Measurements from ENCODE around the gene GALP.

GALP gene

DNA sequence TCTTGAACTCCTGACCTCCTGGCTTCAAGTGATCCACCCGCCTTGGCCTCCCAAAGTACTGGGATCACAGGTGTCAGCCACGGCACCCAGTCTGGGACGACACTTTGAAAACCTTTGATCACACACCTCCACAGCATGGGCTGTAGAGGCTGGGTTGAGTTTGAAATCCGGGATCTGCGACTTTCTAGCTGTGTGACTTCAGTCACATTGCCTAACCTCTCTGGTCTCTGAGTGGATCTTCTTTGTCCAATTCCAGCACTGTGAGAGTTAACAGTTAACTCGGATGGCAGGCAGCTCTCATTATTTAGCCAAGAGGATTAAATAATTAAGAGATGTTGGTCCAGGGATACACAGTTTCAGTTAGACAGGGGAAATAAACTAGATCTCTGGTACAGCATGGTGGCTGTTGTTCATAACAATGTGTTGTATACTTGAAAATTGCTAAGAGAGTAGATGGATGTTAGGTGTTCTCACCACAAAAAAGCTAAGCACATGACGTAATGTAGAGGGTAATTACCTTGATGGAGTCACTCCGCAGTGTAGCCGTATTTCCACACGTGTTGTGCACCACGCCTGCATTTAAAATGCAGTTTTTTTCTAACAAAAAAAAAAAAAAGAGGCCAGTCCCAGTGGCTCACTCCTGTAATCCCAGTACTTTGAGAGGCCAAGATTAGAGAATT, 1.9 kb downstream of the GALP start:
- Histone ChIP-seq H3K14ac (ENCODE audit: low read length) (no peak overlapping the region), H3K4me3 (ENCODE audit: low read length in 2 of 2) (no peak overlapping the region), H3K23ac (ENCODE audit: low read depth, low read length, poor library complexity) (no peak overlapping the region), H2BK5ac (ENCODE audit: low read length) (no peak overlapping the region), H3K27ac (replicated peaks; ENCODE audit: low read length) (no peak overlapping the region), H2BK12ac (ENCODE audit: low read length) (no peak overlapping the region), H3K4ac (ENCODE audit: low read length) (no peak overlapping the region), H3K4me2 (ENCODE audit: insufficient read depth, low read length, poor library complexity, severe bottlenecking) (no peak overlapping the region), H3K18ac (ENCODE audit: low read length) (no peak overlapping the region), H2AK5ac (ENCODE audit: low read depth, low read length) (no peak overlapping the region), H3K79me1 (ENCODE audit: low read depth, low read length) (peaks cover 1% of the 10 kb centered on the region), H4K91ac (ENCODE audit: low read depth, low read length, poor library complexity) (no peak overlapping the region), H3K36me3 (replicated peaks in 1 of 2; ENCODE audit: control insufficient read depth in 2 of 2, insufficient read depth in 2 of 2, low read length in 2 of 2) (no peaks in the 10 kb centered on the region), H4K8ac (ENCODE audit: low read depth, low read length) (no peak overlapping the region), H3K4me1 (ENCODE audit: control insufficient read depth in 2 of 2, insufficient read depth in 1 of 2, low read depth in 1 of 2, low read length in 2 of 2) (peaks cover 5 to 20% of the 10 kb centered on the region in 2 donors), H3K9me3 (replicated peaks in 1 of 2; ENCODE audit: control insufficient read depth in 2 of 2, insufficient read depth in 1 of 2, low read depth in 1 of 2, low read length in 2 of 2) (peaks cover 0 to 2% of the 10 kb centered on the region in 2 donors), H3K9ac (ENCODE audit: low read depth, low read length, poor library complexity) (no peak overlapping the region), H2AFZ (ENCODE audit: low read length) (no peak overlapping the region), H2BK120ac (ENCODE audit: low read depth, low read length) (no peak overlapping the region), H3K27me3 (ENCODE audit: control insufficient read depth in 3 of 3, insufficient read depth in 3 of 3, low read depth in 1 of 3, low read length in 3 of 3) (peaks cover 0 to 7% (median 0%) of the 10 kb centered on the region in 3 experiments), H2BK15ac (ENCODE audit: low read length) (no peak overlapping the region)
- WGBS, 2 donors (ENCODE audit: extremely low coverage in 2 of 2, insufficient read length in 2 of 2, insufficient replicate concordance in 1 of 2): no CpG with 5 or more reads among the region's 11 CpGs
- no peak for DNase-seq (ENCODE audit: low spot score)

DNA sequence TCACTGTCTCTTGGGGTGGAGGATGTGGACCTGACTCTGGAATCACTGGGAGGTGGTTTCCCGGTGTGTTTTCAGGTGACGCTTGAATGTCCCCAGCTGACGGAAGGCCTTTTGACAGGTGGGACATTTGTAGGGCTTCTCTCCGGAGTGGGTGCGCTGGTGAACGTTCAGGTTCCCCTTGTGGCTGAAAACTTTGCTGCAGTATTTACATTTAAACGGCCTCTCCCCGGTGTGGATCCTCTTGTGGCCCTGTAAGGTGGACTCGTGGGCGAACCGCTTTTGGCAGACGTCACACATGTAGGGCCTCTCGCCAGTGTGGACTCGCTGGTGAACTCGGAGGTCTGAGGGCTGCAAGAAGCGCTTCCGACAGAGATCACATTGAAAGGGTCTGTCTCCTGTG, 14.0 kb downstream of the GALP start:
- Histone ChIP-seq H3K4ac (ENCODE audit: low read length) (no peak overlapping the region), H3K9me3 (replicated peaks in 1 of 2; ENCODE audit: control insufficient read depth in 2 of 2, insufficient read depth in 1 of 2, low read depth in 1 of 2, low read length in 2 of 2) (no peaks in the 10 kb centered on the region), H3K4me2 (ENCODE audit: insufficient read depth, low read length, poor library complexity, severe bottlenecking) (no peak overlapping the region), H3K36me3 (replicated peaks in 1 of 2; ENCODE audit: control insufficient read depth in 2 of 2, insufficient read depth in 2 of 2, low read length in 2 of 2) (no peaks in the 10 kb centered on the region), H3K18ac (ENCODE audit: low read length) (no peak overlapping the region), H2BK120ac (ENCODE audit: low read depth, low read length) (no peak overlapping the region), H3K27ac (replicated peaks; ENCODE audit: low read length) (no peak overlapping the region), H2AK5ac (ENCODE audit: low read depth, low read length) (no peak overlapping the region), H3K9ac (ENCODE audit: low read depth, low read length, poor library complexity) (no peak overlapping the region), H3K79me1 (ENCODE audit: low read depth, low read length) (no peaks in the 10 kb centered on the region), H2BK12ac (ENCODE audit: low read length) (no peak overlapping the region), H2BK5ac (ENCODE audit: low read length) (no peak overlapping the region), H4K91ac (ENCODE audit: low read depth, low read length, poor library complexity) (no peak overlapping the region), H3K14ac (ENCODE audit: low read length) (no peak overlapping the region), H3K27me3 (ENCODE audit: control insufficient read depth in 3 of 3, insufficient read depth in 3 of 3, low read depth in 1 of 3, low read length in 3 of 3) (peaks cover 0 to 5% (median 0%) of the 10 kb centered on the region in 3 experiments), H3K4me3 (ENCODE audit: low read length in 2 of 2) (no peak overlapping the region), H2BK15ac (ENCODE audit: low read length) (no peak overlapping the region), H3K23ac (ENCODE audit: low read depth, low read length, poor library complexity) (no peak overlapping the region), H3K4me1 (ENCODE audit: control insufficient read depth in 2 of 2, insufficient read depth in 1 of 2, low read depth in 1 of 2, low read length in 2 of 2) (no peaks in the 10 kb centered on the region), H4K8ac (ENCODE audit: low read depth, low read length) (no peak overlapping the region), H2AFZ (ENCODE audit: low read length) (no peak overlapping the region)
- WGBS, 2 donors (ENCODE audit: extremely low coverage in 2 of 2, insufficient read length in 2 of 2, insufficient replicate concordance in 1 of 2): no CpG with 5 or more reads among the region's 17 CpGs
- DNase-seq (ENCODE audit: low spot score): no peak

DNA sequence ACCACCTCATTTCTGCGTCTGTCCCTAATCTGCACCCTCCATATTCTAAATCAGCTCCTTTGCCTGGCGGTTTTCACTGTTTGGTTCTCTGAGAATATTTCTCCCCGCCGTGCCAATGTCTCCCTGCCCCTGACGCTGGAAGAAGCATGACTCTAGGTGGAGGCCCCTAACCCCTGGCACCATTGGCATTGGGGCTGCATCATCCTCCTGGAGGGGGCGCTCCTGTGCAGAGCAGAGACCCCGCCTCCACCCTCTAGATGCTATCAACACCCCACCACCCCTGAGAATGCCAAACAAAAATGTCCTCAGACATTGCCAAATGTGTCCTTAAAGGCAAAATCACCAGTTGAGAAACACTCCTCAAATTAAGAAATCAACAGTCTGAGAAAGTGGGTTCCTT, 15.3 kb downstream of the GALP start:
- Histone ChIP-seq H4K8ac (ENCODE audit: low read depth, low read length) (no peak overlapping the region), H3K18ac (ENCODE audit: low read length) (no peak overlapping the region), H2BK120ac (ENCODE audit: low read depth, low read length) (no peak overlapping the region), H3K4me1 (ENCODE audit: control insufficient read depth in 2 of 2, insufficient read depth in 1 of 2, low read depth in 1 of 2, low read length in 2 of 2) (no peaks in the 10 kb centered on the region), H3K27me3 (ENCODE audit: control insufficient read depth in 3 of 3, insufficient read depth in 3 of 3, low read depth in 1 of 3, low read length in 3 of 3) (peaks cover 0 to 5% (median 0%) of the 10 kb centered on the region in 3 experiments), H3K9me3 (replicated peaks in 1 of 2; ENCODE audit: control insufficient read depth in 2 of 2, insufficient read depth in 1 of 2, low read depth in 1 of 2, low read length in 2 of 2) (no peaks in the 10 kb centered on the region), H3K9ac (ENCODE audit: low read depth, low read length, poor library complexity) (no peak overlapping the region), H3K4ac (ENCODE audit: low read length) (no peak overlapping the region), H3K4me2 (ENCODE audit: insufficient read depth, low read length, poor library complexity, severe bottlenecking) (no peak overlapping the region), H2BK5ac (ENCODE audit: low read length) (no peak overlapping the region), H3K4me3 (ENCODE audit: low read length in 2 of 2) (no peak overlapping the region), H2BK12ac (ENCODE audit: low read length) (no peak overlapping the region), H3K23ac (ENCODE audit: low read depth, low read length, poor library complexity) (no peak overlapping the region), H3K79me1 (ENCODE audit: low read depth, low read length) (no peaks in the 10 kb centered on the region), H2BK15ac (ENCODE audit: low read length) (no peak overlapping the region), H3K14ac (ENCODE audit: low read length) (no peak overlapping the region), H2AFZ (ENCODE audit: low read length) (no peak overlapping the region), H4K91ac (ENCODE audit: low read depth, low read length, poor library complexity) (no peak overlapping the region), H3K36me3 (replicated peaks in 1 of 2; ENCODE audit: control insufficient read depth in 2 of 2, insufficient read depth in 2 of 2, low read length in 2 of 2) (no peaks in the 10 kb centered on the region), H2AK5ac (ENCODE audit: low read depth, low read length) (no peak overlapping the region), H3K27ac (replicated peaks; ENCODE audit: low read length) (no peak overlapping the region)
- WGBS, 2 donors (ENCODE audit: extremely low coverage in 2 of 2, insufficient read length in 2 of 2, insufficient replicate concordance in 1 of 2): no CpG with 5 or more reads among the region's 7 CpGs
- no peak for DNase-seq (ENCODE audit: low spot score)

DNA sequence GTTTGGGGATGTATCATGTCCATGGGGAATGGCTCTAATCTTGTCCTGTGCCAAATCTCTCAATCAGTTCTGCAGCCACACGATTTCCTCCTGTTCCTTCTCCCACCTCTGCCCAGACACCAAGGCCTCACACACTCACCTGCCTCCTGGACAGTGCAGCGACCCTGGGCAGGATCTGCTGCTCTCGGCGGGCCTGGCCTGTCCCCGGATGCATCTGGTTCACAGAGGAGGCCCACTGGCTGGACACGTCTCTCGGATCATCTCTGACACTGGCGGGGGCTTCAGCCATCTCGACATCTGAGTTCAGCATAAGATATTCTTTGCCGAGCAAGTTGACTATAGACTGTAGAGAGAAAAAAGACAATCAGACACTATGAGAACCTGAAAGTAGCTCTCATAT, 15.9 kb downstream of the GALP start:
- WGBS, 2 donors (ENCODE audit: extremely low coverage in 2 of 2, insufficient read length in 2 of 2, insufficient replicate concordance in 1 of 2): no CpG with 5 or more reads among the region's 10 CpGs
- Histone ChIP-seq H2BK15ac (ENCODE audit: low read length) (no peak overlapping the region), H2BK12ac (ENCODE audit: low read length) (no peak overlapping the region), H3K14ac (ENCODE audit: low read length) (no peak overlapping the region), H3K18ac (ENCODE audit: low read length) (no peak overlapping the region), H3K4ac (ENCODE audit: low read length) (no peak overlapping the region), H2BK5ac (ENCODE audit: low read length) (no peak overlapping the region), H3K27me3 (ENCODE audit: control insufficient read depth in 3 of 3, insufficient read depth in 3 of 3, low read depth in 1 of 3, low read length in 3 of 3) (peaks cover 0 to 5% (median 0%) of the 10 kb centered on the region in 3 experiments), H3K27ac (replicated peaks; ENCODE audit: low read length) (no peak overlapping the region), H3K4me3 (ENCODE audit: low read length in 2 of 2) (no peak overlapping the region), H3K9ac (ENCODE audit: low read depth, low read length, poor library complexity) (no peak overlapping the region), H2AFZ (ENCODE audit: low read length) (no peak overlapping the region), H3K23ac (ENCODE audit: low read depth, low read length, poor library complexity) (no peak overlapping the region), H3K36me3 (replicated peaks in 1 of 2; ENCODE audit: control insufficient read depth in 2 of 2, insufficient read depth in 2 of 2, low read length in 2 of 2) (no peaks in the 10 kb centered on the region), H2AK5ac (ENCODE audit: low read depth, low read length) (no peak overlapping the region), H3K4me2 (ENCODE audit: insufficient read depth, low read length, poor library complexity, severe bottlenecking) (no peak overlapping the region), H4K8ac (ENCODE audit: low read depth, low read length) (no peak overlapping the region), H3K79me1 (ENCODE audit: low read depth, low read length) (peaks cover under 1% of the 10 kb centered on the region), H4K91ac (ENCODE audit: low read depth, low read length, poor library complexity) (no peak overlapping the region), H3K9me3 (replicated peaks in 1 of 2; ENCODE audit: control insufficient read depth in 2 of 2, insufficient read depth in 1 of 2, low read depth in 1 of 2, low read length in 2 of 2) (no peaks in the 10 kb centered on the region), H2BK120ac (ENCODE audit: low read depth, low read length) (no peak overlapping the region), H3K4me1 (ENCODE audit: control insufficient read depth in 2 of 2, insufficient read depth in 1 of 2, low read depth in 1 of 2, low read length in 2 of 2) (no peaks in the 10 kb centered on the region)
- no peak for DNase-seq (ENCODE audit: low spot score)
